Kidney (tissue), 14 donors: ENCODE measurements around the gene ABCC9. TPM values are rescaled to one million over a fixed set of nuclear protein-coding genes. Genes with fewer than 3 reads are reported as not detected.
"Not testable (repeated sequence)": the region's sequence is repeated elsewhere in the genome, so short reads cannot be mapped to it uniquely, and the experiment has no call there.

Experiments used
- DNase-seq, 5 donors: peaks; one replicate each; pipeline ENCODE4 v3.0.0-alpha.2; 2013 to 2020
- FAIRE-seq: peaks from 2 replicates; lab custom pipeline; 2012; peaks lifted over from hg19 to GRCh38; lab: Jason Lieb, UNC
- H3K27ac ChIP-seq, 2 donors: one replicate each; pipeline ENCODE4 v1.7.0; 2013; ENCODE audit warnings: low read depth in 2 of 2, low read length in 2 of 2, inconsistent platforms in 1 of 2
- H3K27me3 ChIP-seq: one replicate; pipeline ENCODE4 v1.7.1; 2013; ENCODE audit warnings: low read length, inconsistent platforms; ENCODE audit not compliant: control insufficient read depth, insufficient read depth
- H3K36me3 ChIP-seq, 3 donors: one replicate each; pipeline versions ENCODE4 v1.7.0 to v1.7.1; 2013; ENCODE audit warnings: low read length in 3 of 3, control low read depth in 1 of 3, inconsistent platforms in 1 of 3; ENCODE audit not compliant: insufficient read depth in 3 of 3, control insufficient read depth in 2 of 3
- H3K4me1 ChIP-seq, 3 donors: one replicate each; pipeline versions ENCODE4 v1.7.0 to v1.7.1; 2013; ENCODE audit warnings: low read length in 3 of 3, inconsistent platforms in 1 of 3, low read depth in 1 of 3; ENCODE audit not compliant: control insufficient read depth in 2 of 3, insufficient read depth in 2 of 3
- H3K4me3 ChIP-seq, 3 donors: one replicate each; pipeline versions ENCODE4 v1.7.0 to v1.8.1; 2013; ENCODE audit warnings: low read length in 3 of 3, control low read depth in 1 of 3, inconsistent platforms in 1 of 3
- H3K9ac ChIP-seq, 3 donors: one replicate each; pipeline versions ENCODE4 v1.7.0 to v1.7.1; 2013; ENCODE audit warnings: low read length in 3 of 3, control low read depth in 1 of 3, inconsistent platforms in 1 of 3
- H3K9me3 ChIP-seq, 3 donors: one replicate each; pipeline versions ENCODE4 v1.7.0 to v1.7.1; 2013; ENCODE audit warnings: low read length in 3 of 3, control low read depth in 1 of 3, inconsistent platforms in 1 of 3; ENCODE audit not compliant: control insufficient read depth in 2 of 3, insufficient read depth in 1 of 3
- intact Hi-C: fragments of 100-400 bp; cut with DNase I; formaldehyde crosslinking; loops from one replicate; pipeline ENCODE4 v1.11.1; 2022
- polyA plus RNA-seq: library from polyadenylated mRNA; stranded (reverse); fragments of 350-450 nt; fragmentation: Illumina TruSeq; extraction: RNeasy Lipid Tissue Mini Kit (QIAGEN cat#74804); gene quantifications from one replicate; pipeline ENCODE4 v1.2.3, GENCODE V29; 2014; ENCODE audit warnings: low read depth, low replicate concordance; ENCODE audit not compliant: insufficient read depth
- total RNA-seq: library from RNA; stranded (reverse); fragmentation: NEBNext Ultra II Directional; extraction: Animal tissue kit (Norgen Biotek cat#: 25700); gene quantifications from one replicate; pipeline ENCODE4 v1.2.1, GENCODE V29; 2021
- TF ChIP-seq, protein P1 (sequence below): IDR thresholded peaks from 3 replicates; pipeline ENCODE4 v1.5.1; 2012; ENCODE audit warnings: mild to moderate bottlenecking, moderate library complexity, borderline replicate concordance; ENCODE audit not compliant: insufficient read depth; ENCODE audit errors: extremely low read depth
- donor health status: control.
- donor health status: control.
- donor health status: control.
- donor health status: control.
- donor health status: control.
- donor health status: DM: yes; HTN: yes; CAD: no.
- donor health status: Normal renal cell carcinoma (clear cell type).

Gene ABCC9
- total and polyA plus RNA-seq, 2 donors from 2014 or later: 1.8 to 21.3 TPM

DNA sequence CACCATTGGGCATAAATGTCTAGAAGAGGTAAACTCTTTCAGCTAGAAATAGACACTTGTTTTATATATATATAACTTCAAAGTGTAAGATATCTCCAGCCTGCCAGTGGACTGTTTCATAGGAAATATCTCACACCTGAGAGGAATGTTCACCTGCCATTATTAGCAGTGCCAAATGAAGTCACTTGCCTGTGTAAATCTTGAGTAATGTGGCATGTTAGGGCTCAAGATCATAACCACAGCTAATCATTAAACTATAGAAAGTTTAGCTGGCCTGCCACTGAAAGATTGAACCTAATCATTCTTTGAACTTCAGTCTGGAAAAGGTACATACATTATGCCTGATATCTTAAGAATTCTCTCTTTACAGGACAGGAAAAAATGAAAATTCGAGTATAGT is 141.2 kb downstream of the ABCC9 start:
- no peaks in the 10 kb centered on the region for H3K36me3 ChIP-seq
- H3K4me3 ChIP-seq: no peak overlapping the region
- TF ChIP-seq, protein P1, sequence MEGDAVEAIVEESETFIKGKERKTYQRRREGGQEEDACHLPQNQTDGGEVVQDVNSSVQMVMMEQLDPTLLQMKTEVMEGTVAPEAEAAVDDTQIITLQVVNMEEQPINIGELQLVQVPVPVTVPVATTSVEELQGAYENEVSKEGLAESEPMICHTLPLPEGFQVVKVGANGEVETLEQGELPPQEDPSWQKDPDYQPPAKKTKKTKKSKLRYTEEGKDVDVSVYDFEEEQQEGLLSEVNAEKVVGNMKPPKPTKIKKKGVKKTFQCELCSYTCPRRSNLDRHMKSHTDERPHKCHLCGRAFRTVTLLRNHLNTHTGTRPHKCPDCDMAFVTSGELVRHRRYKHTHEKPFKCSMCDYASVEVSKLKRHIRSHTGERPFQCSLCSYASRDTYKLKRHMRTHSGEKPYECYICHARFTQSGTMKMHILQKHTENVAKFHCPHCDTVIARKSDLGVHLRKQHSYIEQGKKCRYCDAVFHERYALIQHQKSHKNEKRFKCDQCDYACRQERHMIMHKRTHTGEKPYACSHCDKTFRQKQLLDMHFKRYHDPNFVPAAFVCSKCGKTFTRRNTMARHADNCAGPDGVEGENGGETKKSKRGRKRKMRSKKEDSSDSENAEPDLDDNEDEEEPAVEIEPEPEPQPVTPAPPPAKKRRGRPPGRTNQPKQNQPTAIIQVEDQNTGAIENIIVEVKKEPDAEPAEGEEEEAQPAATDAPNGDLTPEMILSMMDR: no peak
- intact Hi-C loops: no loop called here
- no peaks in the 10 kb centered on the region for H3K4me1 ChIP-seq
- FAIRE-seq (no peak), DNase-seq (peak in 1 of 5 donors; percentile 19)
- H3K9ac ChIP-seq: no peak overlapping the region
- no peaks in the 10 kb centered on the region for H3K9me3 ChIP-seq
- H3K27me3 ChIP-seq: no peaks in the 10 kb centered on the region
- no peak overlapping the region for H3K27ac ChIP-seq

DNA sequence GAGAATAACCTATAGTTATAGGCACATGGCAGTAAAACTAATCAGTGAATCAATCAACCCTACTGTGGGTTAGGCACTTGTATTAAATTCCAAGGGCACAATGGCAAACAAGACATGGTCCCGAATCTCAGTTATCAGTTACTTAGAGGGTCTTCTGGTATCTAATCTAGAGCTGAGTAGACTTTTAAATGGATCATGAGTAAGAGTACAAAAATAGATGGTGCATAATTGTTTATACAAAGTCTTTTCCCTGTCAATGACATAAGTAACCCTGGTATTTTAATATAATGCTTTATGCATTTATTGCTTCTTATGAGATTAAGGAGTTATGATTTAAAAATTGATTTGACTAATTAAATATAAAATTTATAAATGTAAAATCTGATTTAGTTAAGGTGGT is 143.7 kb downstream of the ABCC9 start:
- no peak overlapping the region for H3K4me3 ChIP-seq
- TF ChIP-seq, protein P1: no peak
- peak; percentile 73 for FAIRE-seq
- intact Hi-C loops: no loop called here
- DNase-seq: no peak
- no peak overlapping the region for H3K27ac ChIP-seq
- no peaks in the 10 kb centered on the region for H3K36me3 ChIP-seq
- no peaks in the 10 kb centered on the region for H3K4me1 ChIP-seq
- no peaks in the 10 kb centered on the region for H3K9me3 ChIP-seq
- no peak overlapping the region for H3K9ac ChIP-seq
- H3K27me3 ChIP-seq: no peaks in the 10 kb centered on the region

DNA sequence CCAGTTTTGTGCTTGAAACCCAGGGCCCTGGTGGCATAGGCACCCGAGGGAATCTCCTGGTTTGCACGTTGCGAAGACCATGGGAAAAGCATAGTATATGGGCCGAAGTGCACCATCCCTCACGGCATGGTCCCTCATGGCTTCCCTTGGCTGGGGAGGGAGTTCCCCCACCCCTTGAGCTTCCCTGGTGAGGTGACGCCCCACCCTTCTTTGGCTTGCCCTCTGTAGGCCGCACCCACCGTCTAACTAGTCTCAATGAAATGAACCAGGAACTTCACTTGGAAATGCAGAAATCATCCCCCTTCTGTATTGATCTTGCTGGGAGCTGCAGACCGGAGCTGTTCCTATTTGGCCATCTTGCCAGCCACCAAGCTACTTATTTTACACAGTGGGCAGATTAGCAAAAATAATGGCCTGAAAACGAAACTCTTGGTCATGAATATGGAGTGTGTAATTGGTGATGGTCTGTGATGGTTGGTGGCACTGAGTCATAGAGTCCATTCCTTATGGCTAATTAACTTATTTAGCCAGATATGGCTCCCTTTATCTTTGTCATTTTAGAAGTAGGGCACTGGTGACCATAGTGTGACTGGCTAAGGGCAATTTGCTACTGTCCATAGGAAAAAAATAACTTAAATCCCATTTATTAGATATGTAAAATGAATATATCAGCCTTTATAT is 145.4 kb downstream of the ABCC9 start:
- H3K9ac ChIP-seq: no peak overlapping the region
- FAIRE-seq (no peak), DNase-seq (no peak)
- no peak overlapping the region for H3K27ac ChIP-seq
- H3K36me3 ChIP-seq: no peaks in the 10 kb centered on the region
- H3K4me3 ChIP-seq: no peak overlapping the region
- H3K9me3 ChIP-seq: no peaks in the 10 kb centered on the region
- intact Hi-C loops: no loop called here
- TF ChIP-seq, protein P1: no peak
- no peaks in the 10 kb centered on the region for H3K27me3 ChIP-seq
- H3K4me1 ChIP-seq: no peaks in the 10 kb centered on the region

DNA sequence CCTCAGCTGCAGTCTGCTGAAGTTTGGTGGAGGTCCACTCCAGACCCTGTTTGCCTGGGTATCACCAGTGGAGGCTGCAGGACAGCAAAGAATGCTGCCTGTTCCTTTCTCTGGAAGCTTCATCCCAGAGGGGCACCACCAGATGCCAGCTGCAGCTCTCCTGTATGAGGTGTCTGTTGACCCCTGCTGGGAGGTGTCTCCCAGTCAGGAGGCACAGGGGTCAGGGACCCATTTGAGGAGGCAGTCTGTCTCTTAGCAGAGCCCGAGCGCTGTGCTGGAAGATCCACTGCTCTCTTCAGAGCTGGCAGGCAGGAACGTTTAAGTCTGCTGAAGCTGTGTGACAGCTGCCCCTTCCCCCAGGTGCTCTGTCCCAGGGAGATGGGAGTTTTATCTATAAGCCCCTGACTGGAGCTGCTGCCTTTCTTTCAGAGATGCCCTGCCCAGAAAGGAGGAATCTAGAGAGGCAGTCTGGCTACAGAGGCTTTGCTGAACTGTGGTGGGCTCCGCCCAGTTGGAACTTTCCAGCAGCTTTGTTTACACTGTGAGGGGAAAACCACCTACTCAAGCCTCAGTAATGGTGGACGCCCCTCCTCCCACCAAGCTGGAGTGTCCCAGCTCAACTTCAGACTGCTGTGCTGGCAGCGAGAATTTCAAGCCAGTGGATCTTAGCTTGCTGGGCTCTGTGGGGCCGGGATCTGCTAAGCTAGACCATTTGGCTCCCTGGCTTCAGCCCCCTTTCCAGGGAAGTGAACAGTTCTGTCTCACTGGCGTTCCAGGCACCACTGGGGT is 146.2 kb downstream of the ABCC9 start:
- H3K27me3 ChIP-seq, H3K4me3 ChIP-seq, H3K4me1 ChIP-seq, H3K9me3 ChIP-seq, H3K27ac ChIP-seq, intact Hi-C loops, H3K9ac ChIP-seq, H3K36me3 ChIP-seq, FAIRE-seq: not testable (repeated sequence)
- peak in 1 of 5 donors; percentile 37 for DNase-seq

DNA sequence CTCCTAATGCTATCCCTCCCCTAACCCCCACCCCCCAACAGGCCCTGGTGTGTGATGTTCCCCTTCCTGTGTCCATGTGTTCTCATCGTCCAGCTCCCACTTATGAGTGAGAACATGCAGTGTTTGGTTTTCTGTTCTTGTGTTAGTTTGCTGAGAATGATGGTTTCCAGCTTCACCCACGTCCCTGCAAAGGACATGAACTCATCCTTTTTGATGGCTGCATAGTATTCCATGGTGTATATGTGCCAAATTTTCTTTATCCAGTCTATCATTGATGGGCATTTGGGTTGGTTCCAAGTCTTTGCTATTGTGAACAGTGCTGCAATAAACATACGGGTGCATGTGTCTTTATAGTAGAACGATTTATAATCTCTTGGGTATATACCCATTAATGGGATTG is 151.5 kb downstream of the ABCC9 start:
- H3K4me3 ChIP-seq, H3K27ac ChIP-seq, H3K4me1 ChIP-seq, H3K9ac ChIP-seq, H3K27me3 ChIP-seq, H3K36me3 ChIP-seq, intact Hi-C loops, FAIRE-seq, DNase-seq, H3K9me3 ChIP-seq: not testable (repeated sequence)
